ENCODE measurements around the gene SRGAP3.

The SRGAP3 gene

DNA sequence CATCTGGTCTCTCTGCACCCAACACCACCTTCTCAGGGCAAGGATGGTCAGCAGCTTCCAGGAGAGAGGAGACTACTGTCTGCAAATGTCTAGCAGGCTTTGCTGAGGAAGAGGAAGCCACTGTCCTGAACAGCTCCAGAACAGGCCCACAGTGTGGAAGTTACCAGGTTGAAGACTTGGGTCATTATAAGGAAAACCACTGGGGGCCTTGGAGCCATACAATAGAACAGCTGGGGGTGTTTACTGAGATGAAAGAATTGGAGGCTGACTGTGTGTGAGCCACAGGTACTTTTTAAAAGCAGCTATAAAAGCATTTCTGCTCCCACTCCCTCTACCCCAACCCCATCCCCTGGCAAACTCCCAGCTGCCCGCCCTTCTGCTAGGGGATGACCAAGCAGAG, 24.2 kb downstream of the SRGAP3 start:
- no peak for DNase-seq (ENCODE audit: low spot score)

DNA sequence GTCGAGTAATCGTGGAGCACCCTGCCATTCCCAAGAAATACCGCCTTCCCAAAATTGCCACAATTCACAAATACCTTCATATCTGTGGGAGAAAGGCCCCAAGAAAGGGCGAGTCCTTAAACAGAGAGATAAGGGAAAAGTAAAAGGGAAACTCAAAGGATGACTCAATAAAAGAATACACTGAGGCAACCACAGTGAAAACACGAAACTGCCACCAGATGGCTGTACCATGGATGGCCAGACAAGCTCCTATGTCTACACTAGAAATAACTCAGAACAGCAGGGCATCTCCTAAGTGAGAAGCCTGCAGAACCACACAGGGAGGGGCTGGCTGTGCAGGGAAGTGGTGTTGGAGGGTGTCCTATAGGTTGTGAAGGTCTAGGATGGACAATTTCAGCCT, 25.0 kb downstream of the SRGAP3 start:
- no peak for DNase-seq (ENCODE audit: low spot score)

DNA sequence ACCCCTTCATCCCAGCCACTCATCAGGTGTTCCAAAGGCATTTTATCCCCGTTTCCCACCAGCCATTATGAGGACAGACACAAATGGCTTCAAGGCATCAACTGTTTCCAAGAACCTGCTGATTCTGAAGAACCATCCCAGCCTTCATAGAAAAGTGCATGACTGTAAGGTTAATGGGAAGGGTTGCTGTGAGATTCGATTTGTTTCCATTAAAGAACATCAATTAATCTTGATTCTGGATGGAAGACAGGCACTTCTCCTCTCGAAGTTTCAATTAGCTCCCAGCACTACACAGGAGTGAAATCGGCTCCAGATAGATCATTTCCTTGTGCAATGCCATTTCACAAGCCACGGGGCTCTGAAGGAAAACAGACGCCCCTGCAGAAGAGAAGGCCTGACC, 25.8 kb downstream of the SRGAP3 start:
- DNase-seq (ENCODE audit: low spot score): no peak

DNA sequence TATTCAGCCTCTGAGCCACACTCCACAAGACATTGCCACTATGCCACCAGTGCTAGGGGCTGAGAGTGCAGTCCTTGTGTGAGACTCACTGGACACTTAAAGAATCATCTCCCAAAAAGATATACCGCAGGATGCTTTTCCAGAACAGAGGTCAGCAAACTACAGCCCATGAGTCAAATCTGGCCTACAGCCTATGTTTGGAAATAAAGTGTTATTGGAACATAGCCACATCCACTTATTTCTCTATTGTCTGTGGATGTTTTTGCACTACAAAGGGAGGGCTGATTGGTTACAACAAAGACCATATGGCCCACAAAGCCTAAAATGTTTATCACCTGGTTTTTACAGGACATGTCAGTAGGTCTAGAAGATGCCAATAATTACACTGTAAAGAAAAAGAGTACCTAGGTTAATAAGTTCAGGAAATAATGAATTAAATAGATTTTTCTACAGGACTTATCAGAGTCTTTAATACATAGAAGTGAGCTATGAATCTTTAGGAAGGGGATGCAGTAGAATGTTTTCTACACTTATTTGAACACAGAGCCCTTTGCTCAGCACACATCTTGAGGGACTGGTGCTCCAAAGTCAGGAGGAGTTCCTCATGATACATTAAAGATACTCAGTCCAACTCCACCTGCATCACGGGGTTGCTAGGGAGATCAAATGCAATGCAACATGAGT, 26.3 kb downstream of the SRGAP3 start:
- no peak for DNase-seq (ENCODE audit: low spot score)

GRCh38 chr3:9222049-9222448, 27.4 kb downstream of the SRGAP3 start:
- DNase-seq (ENCODE audit: low spot score): no peak

DNA sequence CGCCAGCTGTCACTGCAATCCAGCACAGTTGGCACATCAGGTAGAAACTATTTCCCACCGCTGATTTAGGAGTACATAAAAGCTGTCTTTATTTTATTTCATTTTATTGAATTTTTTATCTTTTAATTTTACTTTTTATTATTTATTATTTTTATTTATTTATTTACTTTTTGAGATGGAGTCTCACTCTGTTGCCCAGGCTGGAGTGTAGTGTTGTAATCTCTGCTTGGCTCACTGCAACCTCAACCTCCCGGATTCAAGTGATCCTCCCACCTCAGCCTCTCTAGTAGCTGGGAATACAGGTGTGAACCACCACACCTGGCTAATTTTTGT, 31.0 kb downstream of the SRGAP3 start:
- no peak for DNase-seq (ENCODE audit: low spot score)

DNA sequence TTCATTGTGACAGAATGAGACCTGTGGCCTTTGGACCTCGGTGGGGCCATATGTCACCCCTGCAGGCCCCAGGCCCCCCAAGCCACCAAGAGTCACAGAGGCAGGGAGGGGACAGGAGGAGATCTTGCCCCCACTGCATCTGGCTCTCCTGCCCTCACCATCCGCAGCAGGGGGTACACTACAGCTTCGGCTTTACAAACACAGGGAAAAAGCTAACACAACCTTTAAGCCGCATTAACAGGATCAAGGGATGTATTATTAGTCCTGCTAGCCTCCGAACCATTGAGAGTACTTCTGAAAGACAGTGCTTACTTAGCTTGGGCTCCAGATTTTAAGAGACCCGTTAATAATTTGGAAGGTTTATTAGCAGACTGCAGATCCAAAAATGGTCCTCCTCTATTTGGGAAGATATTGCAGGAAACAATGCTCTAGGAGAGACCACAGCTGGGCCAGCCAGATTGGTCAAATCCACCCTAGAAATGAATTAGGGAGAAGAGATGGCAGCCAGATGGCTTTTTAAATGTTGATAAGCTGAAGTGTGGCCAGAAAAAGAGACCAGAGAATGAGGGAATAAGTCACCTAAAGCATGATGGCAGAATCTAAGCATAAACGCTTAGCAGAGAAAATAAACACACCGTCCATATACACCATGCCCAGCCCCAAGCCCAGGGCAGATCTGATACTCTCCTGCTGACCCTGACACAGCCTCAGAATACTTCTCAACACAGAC, 31.5 kb downstream of the SRGAP3 start:
- DNase-seq (ENCODE audit: low spot score): no peak

- DNase-seq (ENCODE audit: low spot score): no peak
These were observed 32.7 kb downstream of the SRGAP3 start for GRCh38 chr3:9216736-9217135.

- DNase-seq (ENCODE audit: low spot score): no peak
These were observed 34.8 kb downstream of the SRGAP3 start for GRCh38 chr3:9214599-9214998.

GRCh38 chr3:9214185-9214584, 35.3 kb downstream of the SRGAP3 start:
- no peak for DNase-seq (ENCODE audit: low spot score)

GRCh38 chr3:9213019-9213634, 36.3 kb downstream of the SRGAP3 start:
- DNase-seq (ENCODE audit: low spot score): no peak

DNA sequence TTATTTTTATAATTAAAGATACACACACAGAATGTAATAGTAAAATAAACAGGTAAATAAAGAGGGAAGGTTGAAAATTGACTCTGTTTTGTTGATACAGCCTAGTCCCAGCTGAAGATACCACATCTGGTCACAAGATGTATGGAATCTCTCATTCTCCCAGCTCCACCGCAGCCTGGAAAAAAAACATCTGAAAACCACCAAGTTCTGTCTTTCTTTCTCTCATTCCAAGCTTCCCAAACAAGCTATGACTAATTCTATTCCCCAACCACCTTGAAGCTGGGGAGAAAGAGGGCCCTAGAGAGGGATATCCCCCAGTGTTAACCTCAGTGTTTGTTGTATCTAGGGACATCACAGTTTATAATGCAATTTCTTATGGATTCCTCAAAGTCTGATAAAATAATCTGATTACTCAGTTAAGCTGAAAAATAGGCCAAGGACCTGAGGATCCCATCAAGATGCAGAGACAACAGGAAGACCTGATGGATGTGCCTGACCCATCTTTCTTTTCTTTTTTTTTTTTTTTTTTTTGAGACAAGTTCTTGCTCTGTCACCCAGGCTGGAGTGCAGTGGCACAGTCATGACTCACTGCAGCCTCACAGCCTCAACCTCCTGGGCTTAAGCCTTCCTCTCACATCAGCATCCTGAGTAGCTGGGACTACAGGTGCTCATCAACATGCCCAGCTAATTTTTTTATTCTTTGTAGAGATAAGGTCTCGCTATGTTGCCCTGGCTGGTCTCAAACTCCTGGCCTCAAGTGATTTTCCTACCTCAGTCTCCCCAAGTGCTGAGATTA, 38.1 kb downstream of the SRGAP3 start:
- DNase-seq (ENCODE audit: low spot score): no peak

DNA sequence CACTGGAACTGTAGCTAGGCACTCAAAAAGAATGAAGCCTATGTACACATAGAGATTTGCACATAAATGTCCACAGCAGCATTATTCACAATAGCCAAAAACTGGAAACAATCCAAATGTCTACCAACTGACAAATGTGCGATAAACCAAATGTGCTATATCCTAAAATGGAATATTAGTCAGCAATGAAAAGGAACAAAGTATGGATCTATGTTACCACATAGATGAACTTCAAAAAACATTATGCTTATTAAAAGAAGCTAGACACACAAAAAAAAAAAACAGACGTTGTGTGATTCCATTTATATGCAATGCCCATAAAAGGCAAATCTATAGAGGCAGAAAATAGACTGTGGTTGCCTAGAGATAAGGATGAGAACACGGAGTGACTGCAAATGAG, 39.7 kb downstream of the SRGAP3 start:
- DNase-seq (ENCODE audit: low spot score): no peak

- DNase-seq (ENCODE audit: low spot score): no peak
These were observed 40.8 kb downstream of the SRGAP3 start for GRCh38 chr3:9208605-9209152.

DNA sequence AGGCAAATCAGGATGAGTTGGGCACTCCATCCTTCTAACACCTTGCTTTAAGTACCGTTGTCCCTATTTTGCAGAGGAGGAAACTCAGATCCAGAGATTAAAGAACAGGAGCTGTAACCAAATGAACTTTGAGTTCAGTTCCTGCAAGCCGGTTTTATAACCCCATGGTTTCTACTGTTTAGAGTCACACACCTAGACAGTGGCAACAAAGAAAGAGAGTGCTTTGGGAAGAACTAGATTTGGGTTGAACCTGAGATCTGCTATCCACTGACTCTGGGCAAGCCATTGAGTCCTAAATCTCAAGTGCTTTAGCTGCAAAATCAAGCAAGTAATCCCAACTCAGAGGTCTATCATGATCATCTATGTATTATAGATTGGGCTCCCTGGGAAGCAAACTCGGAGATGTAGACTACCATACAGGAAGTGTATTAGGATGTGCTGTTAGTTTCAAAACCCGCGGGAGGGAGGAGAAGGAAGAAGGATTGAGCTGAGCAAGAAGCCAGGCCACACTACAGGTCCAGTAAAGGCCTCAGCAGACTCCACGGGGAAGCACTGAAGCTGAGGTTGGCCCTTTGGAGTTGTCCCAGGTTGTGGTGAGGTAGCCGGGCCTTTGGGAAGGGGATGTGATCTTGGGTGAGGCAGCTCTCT, 42.2 kb downstream of the SRGAP3 start:
- DNase-seq (ENCODE audit: low spot score): no peak

DNA sequence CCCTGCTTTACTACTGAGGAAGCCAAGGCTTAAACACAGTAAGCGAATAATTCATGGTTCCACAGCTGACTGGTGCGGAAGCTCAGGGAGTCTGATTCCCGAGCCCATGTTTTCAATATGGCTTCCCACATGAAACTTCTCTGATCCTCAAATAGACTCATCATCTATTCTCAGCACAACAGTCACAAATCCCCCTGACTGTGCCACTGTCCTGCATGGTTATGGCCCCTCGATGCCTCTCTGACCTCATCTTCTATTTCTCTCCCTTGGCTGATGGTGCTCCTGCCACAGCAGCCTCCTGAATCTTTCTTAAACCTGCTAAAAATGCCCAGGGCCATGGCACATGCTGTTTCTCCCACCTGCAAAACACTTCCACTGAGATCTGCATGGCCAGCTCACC, 43.2 kb downstream of the SRGAP3 start:
- DNase-seq (ENCODE audit: low spot score): no peak

DNA sequence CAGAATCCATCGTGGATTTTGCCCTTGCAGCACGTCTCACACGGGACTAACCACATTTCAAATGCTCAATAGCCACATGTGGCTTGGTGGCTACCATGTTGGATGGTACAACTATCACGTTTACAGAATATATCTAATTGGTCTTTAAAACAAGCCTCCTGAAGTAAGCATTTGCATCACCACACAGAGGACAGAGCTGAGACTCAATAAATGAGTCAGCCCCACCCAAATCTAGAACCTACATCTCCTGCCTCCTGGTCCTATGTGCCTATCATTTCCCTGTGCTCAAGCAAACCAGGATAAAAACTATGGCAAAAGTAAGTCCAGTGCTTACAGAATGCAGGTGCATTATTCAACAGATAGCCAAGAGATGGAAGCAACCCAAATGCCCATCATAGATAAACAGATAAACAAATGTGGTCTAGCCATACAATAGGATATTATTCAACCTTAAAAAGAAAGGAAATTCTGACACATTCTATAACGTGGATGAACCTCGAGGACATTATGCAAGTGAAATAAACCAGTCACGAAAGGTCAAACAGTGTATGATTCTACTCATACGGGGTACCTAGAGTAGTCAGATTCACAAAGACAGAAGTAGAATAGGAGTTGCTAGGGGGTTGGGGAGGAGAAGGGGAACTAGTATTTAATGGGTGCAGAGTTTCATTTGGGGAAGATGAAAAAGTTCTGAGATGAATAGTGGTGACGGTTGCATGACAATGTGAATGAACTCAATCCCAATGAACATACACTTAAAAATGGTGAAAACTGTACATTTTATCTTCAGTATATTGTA, 43.9 kb downstream of the SRGAP3 start:
- DNase-seq (ENCODE audit: low spot score): no peak

GRCh38 chr3:9204253-9204992, 45.0 kb downstream of the SRGAP3 start:
- no peak for DNase-seq (ENCODE audit: low spot score)

GRCh38 chr3:9203317-9203716, 46.1 kb downstream of the SRGAP3 start:
- DNase-seq (ENCODE audit: low spot score): no peak

DNA sequence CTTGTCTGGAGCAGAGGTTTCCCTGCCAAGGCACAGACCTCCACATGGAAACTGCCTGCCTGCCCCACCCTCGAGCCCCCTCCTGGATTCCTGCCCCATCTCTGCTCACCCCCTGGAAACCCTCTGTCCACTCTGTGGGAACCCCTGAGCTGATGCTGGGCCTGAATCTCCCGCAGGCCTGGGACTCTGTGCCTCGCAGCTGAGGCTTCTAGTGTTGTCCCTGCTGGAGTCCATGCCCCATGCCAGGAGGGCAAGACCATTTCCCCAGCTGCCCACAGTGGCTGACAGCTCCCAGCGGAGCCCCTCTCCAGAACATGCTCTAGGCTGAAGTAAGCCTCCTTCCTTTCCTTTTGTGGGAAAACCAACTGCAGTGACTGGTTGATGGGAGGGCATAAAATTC, 46.9 kb downstream of the SRGAP3 start:
- no peak for DNase-seq (ENCODE audit: low spot score)

Measured in hematopoietic multipotent progenitor cell treated with erythropoietin and hydrocortisone succinate and interleukin-3 and kit ligand, for 17 days (in vitro differentiated cells).